Uterus (tissue), 4 donors: ENCODE data around the gene MKRN1. TPM values are rescaled to one million over a fixed set of nuclear protein-coding genes. Genes with fewer than 3 reads are reported as not detected.
"Not testable (repeated sequence)": the region's sequence is repeated elsewhere in the genome, so short reads cannot be mapped to it uniquely, and the experiment has no call there.

Experiments
- DNase-seq, 2 donors: peaks; one replicate each; pipeline ENCODE4 v3.0.0-alpha.2; 2019 to 2020
- H3K27ac ChIP-seq, 2 donors: fragments of 200-600 bp; sonication (generic); 1 replicate in 1 of 2; 2 replicates in 1 of 2; pipeline ENCODE4 v1.5.1; 2016 to 2018
- H3K27me3 ChIP-seq, 2 donors: fragments of 200-600 bp; sonication (generic); one replicate each; pipeline ENCODE4 v1.5.1; 2018 to 2019; ENCODE audit warnings: control low read depth in 1 of 2
- H3K36me3 ChIP-seq, 2 donors: fragments of 200-600 bp; sonication (generic); one replicate each; pipeline ENCODE4 v1.5.1; 2019; ENCODE audit warnings: control low read depth in 1 of 2
- H3K4me1 ChIP-seq, 2 donors: fragments of 200-600 bp; sonication (generic); one replicate each; pipeline ENCODE4 v1.5.1; 2018 to 2019; ENCODE audit warnings: control low read depth in 1 of 2
- H3K4me3 ChIP-seq, 2 donors: fragments of 200-600 bp; sonication (generic); 1 replicate in 1 of 2; 2 replicates in 1 of 2; pipeline ENCODE4 v1.5.1; 2018 to 2019; ENCODE audit warnings: mild to moderate bottlenecking in 1 of 2
- H3K9me3 ChIP-seq, 2 donors: fragments of 200-600 bp; sonication (generic); one replicate each; pipeline ENCODE4 v1.5.1; 2019; ENCODE audit warnings: control low read depth in 1 of 2
- CTCF ChIP-seq, 4 experiments: fragments of 200-600 bp in 2 of 4; fragments of 450-650 bp in 2 of 4; sonication (generic) in 2 of 4; IDR thresholded peaks; one replicate each; pipeline ENCODE4 v1.5.1; 2016 to 2019; ENCODE audit warnings: antibody characterized with exemption in 4 of 4, mild to moderate bottlenecking in 2 of 4, moderate library complexity in 1 of 4
- POLR2A ChIP-seq, 2 donors: fragments of 450-650 bp; IDR thresholded peaks; one replicate each; pipeline ENCODE4 v1.6.1; 2016; ENCODE audit warnings: antibody characterized with exemption in 2 of 2, mild to moderate bottlenecking in 1 of 2, moderate library complexity in 1 of 2
- intact Hi-C: fragments of 100-400 bp; cut with DNase I; formaldehyde crosslinking; loops from one replicate; pipeline ENCODE4 v1.15.1; 2023; ENCODE audit warnings: low total_unique reads
- total RNA-seq, 4 donors: library from RNA; depleted of rRNA in 3 of 4; stranded (reverse); fragments of >200 nt in 3 of 4; gene quantifications; one replicate each; pipeline versions ENCODE4 v1.1.0 to v1.2.4, GENCODE V29; 2014 to 2023
- donor health status: DM: yes; HTN: yes; CAD: no.

Gene MKRN1
- total RNA-seq, 4 donors from 2014 or later, result 11.0 to 81.6 (median 54.4) TPM

GRCh38 chr7:140421521-140421920 is 57.8 kb downstream of the MKRN1 start:
- H3K27me3 ChIP-seq, result no peaks in the 10 kb centered on the region
- H3K4me3 ChIP-seq, result no peak overlapping the region
- TF ChIP-seq POLR2A (IDR thresholded peaks at IDR 0.05), result no peak
- TF ChIP-seq CTCF (IDR thresholded peaks at IDR 0.05), result no peak
- no peaks in the 10 kb centered on the region for H3K36me3 ChIP-seq
- intact Hi-C loops, result no loop called here
- no peaks in the 10 kb centered on the region for H3K9me3 ChIP-seq
- no peak for DNase-seq
- H3K4me1 ChIP-seq, result no peaks in the 10 kb centered on the region
- no peak overlapping the region for H3K27ac ChIP-seq

- DNase-seq, result no peak
- H3K4me1 ChIP-seq, result no peaks in the 10 kb centered on the region
- intact Hi-C loops, result no loop called here
- no peaks in the 10 kb centered on the region for H3K36me3 ChIP-seq
- H3K27me3 ChIP-seq, result no peaks in the 10 kb centered on the region
- H3K4me3 ChIP-seq, result no peak overlapping the region
- H3K27ac ChIP-seq, result no peak overlapping the region
- H3K9me3 ChIP-seq, result no peaks in the 10 kb centered on the region
- no peak for TF ChIP-seq POLR2A (IDR thresholded peaks at IDR 0.05)
Measured at GRCh38 chr7:140418653-140419052, 60.7 kb downstream of the MKRN1 start.

- intact Hi-C loops, H3K4me1 ChIP-seq, H3K27me3 ChIP-seq, H3K27ac ChIP-seq, H3K9me3 ChIP-seq, H3K36me3 ChIP-seq, DNase-seq, H3K4me3 ChIP-seq: not testable (repeated sequence)
Measured at GRCh38 chr7:140418156-140418472, 61.2 kb downstream of the MKRN1 start.

- Histone ChIP-seq H3K4me1 (no peaks in the 10 kb centered on the region), H3K4me3 (no peak overlapping the region), H3K9me3 (no peaks in the 10 kb centered on the region), H3K27ac (no peak overlapping the region), H3K27me3 (no peaks in the 10 kb centered on the region), H3K36me3 (no peaks in the 10 kb centered on the region)
- intact Hi-C loops, result no loop called here
- DNase-seq, result no peak
- TF ChIP-seq POLR2A (IDR thresholded peaks at IDR 0.05), result no peak
- TF ChIP-seq CTCF (IDR thresholded peaks at IDR 0.05), result no peak
Measured at GRCh38 chr7:140417456-140418155, 61.7 kb downstream of the MKRN1 start.

GRCh38 chr7:140416560-140416959 is 62.7 kb downstream of the MKRN1 start:
- Histone ChIP-seq H3K36me3 (no peaks in the 10 kb centered on the region), H3K27ac (no peak overlapping the region), H3K4me1 (no peaks in the 10 kb centered on the region), H3K4me3 (no peak overlapping the region), H3K27me3 (no peaks in the 10 kb centered on the region), H3K9me3 (no peaks in the 10 kb centered on the region)
- intact Hi-C loops, result no loop called here
- TF ChIP-seq CTCF (IDR thresholded peaks at IDR 0.05), result no peak
- TF ChIP-seq POLR2A (IDR thresholded peaks at IDR 0.05), result no peak
- DNase-seq, result no peak

GRCh38 chr7:140415816-140416215 is 63.5 kb downstream of the MKRN1 start:
- H3K9me3 ChIP-seq, H3K27me3 ChIP-seq, H3K4me3 ChIP-seq, H3K4me1 ChIP-seq, H3K36me3 ChIP-seq, H3K27ac ChIP-seq, intact Hi-C loops, DNase-seq: not testable (repeated sequence)

- Histone ChIP-seq H3K36me3 (no peaks in the 10 kb centered on the region), H3K9me3 (no peaks in the 10 kb centered on the region), H3K27ac (no peak overlapping the region), H3K4me1 (no peaks in the 10 kb centered on the region), H3K27me3 (no peaks in the 10 kb centered on the region), H3K4me3 (no peak overlapping the region)
- DNase-seq, result no peak
- intact Hi-C loops, result no loop called here
- TF ChIP-seq CTCF (IDR thresholded peaks at IDR 0.05) (no peak), POLR2A (IDR thresholded peaks at IDR 0.05) (no peak)
Measured at GRCh38 chr7:140415361-140415760, 63.9 kb downstream of the MKRN1 start.
